BLaER1 (cell line): ENCODE results near the gene CDC7.
"Not testable (repeated sequence)": the region's sequence is repeated elsewhere in the genome, so short reads cannot be mapped to it uniquely, and the experiment has no call there.

Experiments
- H3K27ac ChIP-seq: shearing (Covaris generic); formaldehyde crosslinking; 2 replicates; pipeline ENCODE4 v1.8.1; 2022
- H3K27me3 ChIP-seq: shearing (Covaris generic); formaldehyde crosslinking; 2 replicates; pipeline ENCODE4 v1.8.1; 2022
- H3K36me3 ChIP-seq: shearing (Covaris generic); formaldehyde crosslinking; 2 replicates; pipeline ENCODE4 v1.8.1; 2022
- H3K4me1 ChIP-seq: shearing (Covaris generic); formaldehyde crosslinking; 2 replicates; pipeline ENCODE4 v1.8.1; 2022
- H3K4me2 ChIP-seq: shearing (Covaris generic); formaldehyde crosslinking; 2 replicates; pipeline ENCODE4 v1.8.1; 2022
- H3K4me3 ChIP-seq: shearing (Covaris generic); formaldehyde crosslinking; 2 replicates; pipeline ENCODE4 v1.8.1; 2022
- H3K9ac ChIP-seq: shearing (Covaris generic); formaldehyde crosslinking; 2 replicates; pipeline ENCODE4 v1.8.1; 2022
- H3K9me3 ChIP-seq: shearing (Covaris generic); formaldehyde crosslinking; 2 replicates; pipeline ENCODE4 v1.8.1; 2022
- H4K20me1 ChIP-seq: shearing (Covaris generic); formaldehyde crosslinking; 2 replicates; pipeline ENCODE4 v1.8.1; 2022
- Cebpa-rat ChIP-seq: shearing (Covaris generic); IDR thresholded peaks from 2 replicates; pipeline ENCODE4 v1.8.1; 2022

CDC7 gene

GRCh38 chr1:91507328-91507727, 6.7 kb downstream of the CDC7 start:
- no peak overlapping the region for H3K27ac ChIP-seq
- H3K36me3 ChIP-seq, result peaks cover 42% of the 10 kb centered on the region
- H3K4me1 ChIP-seq, result peaks cover 46% of the 10 kb centered on the region
- no peak overlapping the region for H3K4me3 ChIP-seq
- H3K9ac ChIP-seq, result no peak overlapping the region
- H3K4me2 ChIP-seq, result no peak overlapping the region
- H3K27me3 ChIP-seq, result no peaks in the 10 kb centered on the region
- TF ChIP-seq Cebpa-rat, result no peak
- no peaks in the 10 kb centered on the region for H3K9me3 ChIP-seq
- H4K20me1 ChIP-seq, result no peaks in the 10 kb centered on the region

- Histone ChIP-seq H3K4me1 (peaks cover 12% of the 10 kb centered on the region), H3K27me3 (no peaks in the 10 kb centered on the region), H3K36me3 (peaks cover 70% of the 10 kb centered on the region), H3K4me2 (no peak overlapping the region), H3K9me3 (no peaks in the 10 kb centered on the region), H3K4me3 (no peak overlapping the region), H4K20me1 (no peaks in the 10 kb centered on the region), H3K9ac (no peak overlapping the region), H3K27ac (no peak overlapping the region)
- no peak for TF ChIP-seq Cebpa-rat
These were observed 10.1 kb downstream of the CDC7 start for GRCh38 chr1:91510754-91511153.

DNA sequence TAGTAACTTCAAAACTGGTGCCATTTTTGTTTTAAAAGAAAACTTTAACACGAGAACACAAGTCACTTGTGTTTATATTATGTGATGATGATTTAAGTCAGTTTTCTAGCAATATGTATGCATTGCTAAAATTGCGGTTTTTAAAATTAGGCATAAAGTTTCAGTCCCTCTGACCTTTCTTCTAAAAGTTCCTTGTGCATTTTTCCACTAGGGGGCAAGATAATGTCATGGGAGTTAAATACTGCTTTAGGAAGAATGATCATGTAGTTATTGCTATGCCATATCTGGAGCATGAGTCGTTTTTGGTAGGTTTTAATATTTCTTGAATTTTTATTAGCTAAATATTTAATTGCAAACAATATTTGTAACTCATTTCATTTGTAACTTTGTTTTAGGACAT, 10.7 kb downstream of the CDC7 start:
- Histone ChIP-seq H3K36me3 (peaks cover 70% of the 10 kb centered on the region), H3K27ac (no peak overlapping the region), H3K9ac (no peak overlapping the region), H3K4me3 (no peak overlapping the region), H3K27me3 (no peaks in the 10 kb centered on the region), H3K9me3 (no peaks in the 10 kb centered on the region), H4K20me1 (no peaks in the 10 kb centered on the region), H3K4me2 (no peak overlapping the region), H3K4me1 (peaks cover 6% of the 10 kb centered on the region; the same call in 1 of the 2 replicates)
- no peak for TF ChIP-seq Cebpa-rat

DNA sequence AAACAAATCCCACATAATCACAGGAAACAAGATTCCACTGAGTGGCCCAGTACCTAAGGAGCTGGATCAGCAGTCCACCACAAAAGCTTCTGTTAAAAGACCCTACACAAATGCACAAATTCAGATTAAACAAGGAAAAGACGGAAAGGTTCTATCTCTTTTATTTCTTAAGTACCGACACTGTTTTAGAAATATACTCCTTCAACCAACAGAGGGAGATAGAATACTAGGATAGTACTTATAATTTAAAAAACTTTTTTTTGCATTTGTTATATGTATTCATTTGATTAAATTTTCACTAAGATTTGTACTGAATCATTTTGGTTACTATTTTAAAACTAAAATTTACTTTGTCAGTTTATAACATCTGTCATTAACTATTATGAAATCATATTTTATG, 12.5 kb downstream of the CDC7 start:
- no peak for TF ChIP-seq Cebpa-rat
- H3K27me3 ChIP-seq, result no peaks in the 10 kb centered on the region
- peaks cover 83% of the 10 kb centered on the region for H3K36me3 ChIP-seq

GRCh38 chr1:91513706-91514105, 13.1 kb downstream of the CDC7 start:
- H3K4me3 ChIP-seq, result no peak overlapping the region
- no peaks in the 10 kb centered on the region for H3K27me3 ChIP-seq
- peaks cover 83% of the 10 kb centered on the region for H3K36me3 ChIP-seq
- no peaks in the 10 kb centered on the region for H3K9me3 ChIP-seq
- TF ChIP-seq Cebpa-rat, result no peak
- H3K9ac ChIP-seq, result no peak overlapping the region
- no peak overlapping the region for H3K27ac ChIP-seq
- no peak overlapping the region for H3K4me2 ChIP-seq
- H3K4me1 ChIP-seq, result no peaks in the 10 kb centered on the region
- H4K20me1 ChIP-seq, result no peaks in the 10 kb centered on the region

More for the DNA sequence above, 12.5 kb downstream of the CDC7 start:
- Histone ChIP-seq H3K4me3 (no peak overlapping the region), H3K4me1 (no peaks in the 10 kb centered on the region), H3K27ac (no peak overlapping the region), H3K9ac (no peak overlapping the region), H3K9me3 (no peaks in the 10 kb centered on the region), H4K20me1 (no peaks in the 10 kb centered on the region), H3K4me2 (no peak overlapping the region)

GRCh38 chr1:91515994-91516393, 15.3 kb downstream of the CDC7 start:
- no peak overlapping the region for H3K4me3 ChIP-seq

DNA sequence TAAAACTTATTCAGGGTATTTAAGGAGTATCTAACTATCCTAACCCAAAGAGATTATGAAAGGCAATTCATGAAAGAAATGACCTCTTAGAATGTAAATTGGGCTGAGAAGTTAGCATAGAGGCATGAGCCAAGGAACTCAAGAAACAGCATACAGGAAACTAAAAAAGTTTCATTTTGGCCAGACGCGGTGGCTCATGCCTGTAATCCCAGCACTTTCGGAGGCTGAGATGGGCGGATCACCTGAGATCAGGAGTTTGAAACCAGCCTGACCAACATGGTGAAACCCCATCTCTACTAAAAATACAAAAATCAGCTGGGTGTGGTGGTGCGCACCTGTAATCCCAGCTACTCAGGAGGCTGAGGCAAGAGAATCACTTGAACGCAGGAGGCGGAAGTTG, 16.0 kb downstream of the CDC7 start:
- H3K27ac ChIP-seq, H3K9me3 ChIP-seq, H3K9ac ChIP-seq, H3K4me2 ChIP-seq, H3K27me3 ChIP-seq, H4K20me1 ChIP-seq, H3K4me1 ChIP-seq, H3K4me3 ChIP-seq: not testable (repeated sequence)
- peaks cover 73% of the 10 kb centered on the region for H3K36me3 ChIP-seq

More at GRCh38 chr1:91515994-91516393, 15.3 kb downstream of the CDC7 start:
- Histone ChIP-seq H4K20me1 (no peaks in the 10 kb centered on the region), H3K4me1 (no peaks in the 10 kb centered on the region), H3K27me3 (no peaks in the 10 kb centered on the region), H3K4me2 (no peak overlapping the region), H3K27ac (no peak overlapping the region), H3K36me3 (peaks cover 71% of the 10 kb centered on the region), H3K9me3 (no peaks in the 10 kb centered on the region), H3K9ac (no peak overlapping the region)
- no peak for TF ChIP-seq Cebpa-rat

- peaks cover 70% of the 10 kb centered on the region for H3K36me3 ChIP-seq
These were observed 18.5 kb downstream of the CDC7 start for GRCh38 chr1:91519167-91519566.

GRCh38 chr1:91520942-91521507, 20.4 kb downstream of the CDC7 start:
- H3K27ac ChIP-seq, result no peak overlapping the region
- H3K27me3 ChIP-seq, result no peaks in the 10 kb centered on the region
- H3K9me3 ChIP-seq, result no peaks in the 10 kb centered on the region
- H3K4me2 ChIP-seq, result no peak overlapping the region
- peaks cover 60% of the 10 kb centered on the region for H3K36me3 ChIP-seq
- H3K4me1 ChIP-seq, result no peaks in the 10 kb centered on the region
- no peak for TF ChIP-seq Cebpa-rat
- H3K9ac ChIP-seq, result no peak overlapping the region
- H3K4me3 ChIP-seq, result no peak overlapping the region
- no peaks in the 10 kb centered on the region for H4K20me1 ChIP-seq

More at GRCh38 chr1:91519167-91519566, 18.5 kb downstream of the CDC7 start:
- H3K9me3 ChIP-seq, H3K4me1 ChIP-seq, H3K4me3 ChIP-seq, H3K9ac ChIP-seq, H3K27me3 ChIP-seq, H3K4me2 ChIP-seq, H4K20me1 ChIP-seq, H3K27ac ChIP-seq: not testable (repeated sequence)

GRCh38 chr1:91523482-91523881, 22.8 kb downstream of the CDC7 start:
- H3K36me3 ChIP-seq, result peaks cover 35% of the 10 kb centered on the region; the same call in 1 of the 2 replicates
- H3K27me3 ChIP-seq, result no peaks in the 10 kb centered on the region
- no peaks in the 10 kb centered on the region for H3K9me3 ChIP-seq
- H3K4me3 ChIP-seq, result no peak overlapping the region
- TF ChIP-seq Cebpa-rat, result no peak
- no peaks in the 10 kb centered on the region for H3K4me1 ChIP-seq
- H3K27ac ChIP-seq, result no peak overlapping the region
- H4K20me1 ChIP-seq, result no peaks in the 10 kb centered on the region
- no peak overlapping the region for H3K4me2 ChIP-seq
- no peak overlapping the region for H3K9ac ChIP-seq

GRCh38 chr1:91526496-91526895, 25.8 kb downstream of the CDC7 start:
- Histone ChIP-seq H3K4me1 (peaks cover 19% of the 10 kb centered on the region), H4K20me1 (no peaks in the 10 kb centered on the region), H3K27me3 (no peaks in the 10 kb centered on the region), H3K4me2 (no peak overlapping the region), H3K27ac (no peak overlapping the region), H3K9ac (no peak overlapping the region), H3K36me3 (peaks cover 24% of the 10 kb centered on the region; the same call in 1 of the 2 replicates), H3K9me3 (no peaks in the 10 kb centered on the region), H3K4me3 (no peak overlapping the region)
- no peak for TF ChIP-seq Cebpa-rat
